Jurkat, Clone E6-1 (cell line): ENCODE results near the gene GUCY2C.

Source experiments
- DNase-seq: peaks from one replicate; pipeline ENCODE4 v3.0.0-alpha.2; 2011; ENCODE audit warnings: low read depth, low spot score
- H3K4me3 ChIP-seq: 2 replicates; pipeline ENCODE4 v1.5.1; 2011; ENCODE audit warnings: mild to moderate bottlenecking, low read length, control low read depth, moderate library complexity

Gene GUCY2C

DNA sequence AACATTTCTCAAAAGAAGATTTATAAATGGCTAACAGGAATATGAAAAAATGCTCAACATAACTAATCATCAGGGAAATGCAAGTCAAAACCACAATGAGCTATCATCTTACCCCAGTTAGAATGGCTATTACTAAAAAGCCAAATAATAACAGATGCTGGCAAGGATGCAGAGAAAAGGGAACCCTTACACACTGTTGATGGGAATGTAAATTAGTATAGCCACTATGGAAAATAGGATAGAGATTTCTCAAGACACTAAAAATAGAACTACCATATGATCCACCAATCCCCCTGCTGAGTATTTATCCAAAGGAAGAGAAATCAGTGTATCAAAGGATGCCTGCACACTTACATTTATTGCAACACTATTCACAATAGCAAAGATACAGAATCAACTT lies 58.3 kb downstream of the GUCY2C start:
- H3K4me3 ChIP-seq: no peak overlapping the region
- no peak for DNase-seq

DNA sequence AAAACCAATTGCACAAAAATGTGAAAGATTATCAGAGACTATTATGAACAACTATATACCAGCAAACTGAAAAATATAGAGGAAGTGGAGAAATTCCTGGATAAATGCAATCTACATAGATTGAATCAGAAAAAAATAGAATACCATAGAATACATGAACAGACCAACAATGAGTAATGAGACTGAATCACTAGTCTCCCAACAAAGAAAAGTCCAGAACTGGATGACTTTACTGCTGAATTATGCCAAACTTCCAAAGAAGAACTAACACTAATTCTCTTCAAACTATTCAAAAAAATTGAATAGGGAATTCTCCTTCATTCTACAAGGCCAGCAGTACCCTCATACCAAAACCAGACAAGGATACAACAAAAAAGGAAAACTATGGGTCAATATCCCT lies 60.6 kb downstream of the GUCY2C start:
- no peak for DNase-seq
- H3K4me3 ChIP-seq: no peak overlapping the region

DNA sequence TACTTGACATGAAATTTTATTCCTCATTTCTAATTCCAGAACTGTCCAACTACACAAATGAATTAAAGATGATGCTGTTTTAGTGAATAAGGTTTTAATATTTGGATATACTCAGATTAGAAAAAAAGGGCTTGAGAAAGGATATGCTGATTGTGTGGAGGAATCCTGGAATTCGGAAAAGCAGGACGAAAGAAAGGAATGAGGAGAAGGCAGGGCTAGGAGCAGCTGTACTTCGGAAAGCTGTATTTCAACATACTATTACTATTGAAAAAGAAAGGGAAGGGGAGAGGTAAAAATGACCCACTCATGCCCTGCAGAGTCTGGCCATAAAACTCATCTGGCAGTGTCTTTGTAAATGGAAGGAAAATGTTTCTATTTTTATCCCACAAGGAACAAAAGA lies 65.6 kb downstream of the GUCY2C start:
- no peak for DNase-seq
- H3K4me3 ChIP-seq: no peak overlapping the region

- peak; percentile 58 for DNase-seq
- H3K4me3 ChIP-seq: no peak overlapping the region
These were observed 66.3 kb downstream of the GUCY2C start for GRCh38 chr12:14629832-14630710.

DNA sequence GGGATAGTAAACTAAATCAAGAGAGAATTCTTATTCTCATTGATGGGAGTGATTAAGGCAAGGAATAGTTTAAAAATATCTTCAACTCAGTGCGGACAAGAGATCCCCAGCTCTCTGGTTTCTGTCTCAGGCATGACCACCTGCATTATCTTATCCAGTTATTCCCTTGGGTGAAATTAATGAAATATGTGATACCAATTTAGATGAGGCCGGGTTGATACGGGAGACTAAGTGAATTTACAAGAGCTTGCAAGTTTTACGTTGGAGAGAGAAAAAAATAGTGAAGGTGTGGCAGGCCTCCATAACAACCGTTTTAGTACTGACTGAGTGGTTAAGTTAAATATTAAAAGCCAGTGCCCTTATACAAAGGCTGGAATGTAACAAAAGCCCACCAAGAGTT lies 67.6 kb downstream of the GUCY2C start:
- DNase-seq: no peak
- H3K4me3 ChIP-seq: no peak overlapping the region

GRCh38 chr12:14621826-14622225 lies 74.6 kb downstream of the GUCY2C start:
- no peak for DNase-seq
- H3K4me3 ChIP-seq: no peak overlapping the region

GRCh38 chr12:14619741-14620501 lies 76.5 kb downstream of the GUCY2C start:
- no peak for DNase-seq
- H3K4me3 ChIP-seq: no peak overlapping the region

DNA sequence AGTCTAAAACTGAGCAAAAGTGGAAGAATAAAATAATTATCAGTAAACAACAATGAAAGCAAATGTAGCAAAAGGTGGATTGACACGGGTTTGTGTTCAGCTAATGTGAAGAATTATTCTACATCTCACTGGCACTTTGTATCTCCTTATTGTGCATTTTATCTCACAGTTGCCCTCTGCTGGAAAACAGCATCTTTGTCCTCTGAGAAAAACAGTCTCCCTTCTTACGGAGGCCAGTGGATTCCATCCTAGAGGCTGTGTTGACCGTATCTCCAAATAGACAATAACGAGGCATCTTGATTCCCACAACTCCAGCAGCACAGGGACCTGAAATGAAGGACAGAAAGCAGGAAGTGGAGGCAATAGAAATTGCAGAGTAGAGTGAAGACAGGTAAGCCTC lies 77.4 kb downstream of the GUCY2C start:
- no peak for DNase-seq
- H3K4me3 ChIP-seq: no peak overlapping the region

DNA sequence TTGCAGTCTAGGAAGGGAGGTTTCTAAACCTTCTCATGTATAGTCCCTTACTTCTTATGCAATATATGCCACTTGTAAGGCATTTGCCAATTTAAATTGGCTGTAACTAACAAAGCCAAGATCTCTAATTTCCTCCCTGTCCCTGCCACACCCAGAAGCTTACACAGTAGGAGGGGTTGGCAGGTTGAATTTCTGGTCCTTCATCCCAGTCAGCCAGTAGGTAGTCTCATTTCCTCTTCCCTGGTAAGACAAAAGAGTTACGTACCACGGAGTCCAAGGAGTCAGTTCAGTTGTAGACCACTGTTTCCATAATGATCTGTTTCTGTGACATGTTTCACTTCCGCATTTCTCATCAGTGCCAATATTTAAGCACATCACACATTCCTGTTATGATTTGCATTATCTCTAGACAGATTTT lies 81.7 kb downstream of the GUCY2C start:
- no peak for DNase-seq
- H3K4me3 ChIP-seq: no peak overlapping the region

DNA sequence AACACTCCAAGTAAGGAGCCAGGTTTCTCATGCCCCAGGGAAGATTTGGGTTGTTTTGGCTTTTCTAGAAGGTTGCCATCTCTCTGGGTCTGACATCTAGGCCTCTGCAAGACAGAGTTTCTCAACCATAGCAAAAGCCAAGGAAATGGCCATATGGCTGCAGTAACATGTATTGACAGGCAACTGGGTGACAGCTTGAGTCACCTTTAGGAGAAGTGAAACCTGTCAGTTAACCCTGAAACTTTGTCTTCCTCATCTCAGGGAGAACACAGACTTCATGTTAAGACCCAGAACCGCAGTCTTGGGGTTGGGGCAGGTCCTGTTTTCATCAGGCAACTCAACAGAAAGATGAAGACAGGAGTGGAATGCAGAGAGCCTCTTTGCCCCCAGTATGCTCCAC lies 82.7 kb downstream of the GUCY2C start:
- H3K4me3 ChIP-seq: no peak overlapping the region
- DNase-seq: no peak

- H3K4me3 ChIP-seq: no peak overlapping the region
These were observed 83.4 kb downstream of the GUCY2C start for GRCh38 chr12:14612898-14613445.

DNA sequence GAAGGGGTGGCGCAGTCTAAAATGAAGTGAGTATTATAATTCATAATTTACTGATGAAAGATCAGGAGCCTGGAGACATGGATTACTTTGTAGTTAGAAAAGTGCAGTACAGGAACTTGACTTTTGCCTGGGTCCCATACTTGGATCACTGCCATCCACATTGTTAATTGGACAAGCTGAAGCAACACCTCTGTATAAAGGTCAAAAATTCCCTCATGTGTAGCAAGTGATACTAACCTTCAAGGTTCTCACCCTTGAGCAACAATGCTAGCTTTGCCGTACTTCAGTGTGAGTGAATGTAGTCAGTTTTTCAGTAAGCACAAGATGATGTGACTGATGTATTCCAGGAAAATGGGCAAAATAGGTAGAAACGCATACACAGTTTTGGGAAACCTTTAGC lies 84.1 kb downstream of the GUCY2C start:
- no peak for DNase-seq

More at GRCh38 chr12:14612898-14613445, 83.4 kb downstream of the GUCY2C start:
- DNase-seq: no peak

GRCh38 chr12:14611640-14612203 lies 84.7 kb downstream of the GUCY2C start:
- DNase-seq: no peak
- no peak overlapping the region for H3K4me3 ChIP-seq

More for the DNA sequence above, 84.1 kb downstream of the GUCY2C start:
- no peak overlapping the region for H3K4me3 ChIP-seq

DNA sequence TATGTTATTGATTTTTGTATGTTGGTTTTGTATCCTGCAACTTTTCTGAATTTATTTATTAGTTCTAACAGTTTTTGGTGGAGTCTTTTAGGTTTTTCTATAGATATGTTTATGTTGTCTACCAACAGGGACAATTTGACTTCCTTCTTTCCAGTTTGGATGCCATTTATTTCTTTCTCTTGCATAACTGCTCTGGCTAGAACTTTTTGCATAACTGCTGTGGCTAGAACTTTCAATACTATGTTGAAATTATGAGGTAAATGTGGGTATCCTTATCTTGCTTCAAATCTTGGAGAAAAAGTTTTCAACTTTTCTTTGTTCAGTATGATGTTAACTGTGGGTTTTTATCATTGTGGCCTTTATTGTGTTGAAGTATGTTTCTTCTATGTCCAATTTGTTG lies 88.8 kb downstream of the GUCY2C start:
- DNase-seq: no peak
- no peak overlapping the region for H3K4me3 ChIP-seq

- H3K4me3 ChIP-seq: no peak overlapping the region
- no peak for DNase-seq
These were observed 90.9 kb downstream of the GUCY2C start for GRCh38 chr12:14605401-14605989.

DNA sequence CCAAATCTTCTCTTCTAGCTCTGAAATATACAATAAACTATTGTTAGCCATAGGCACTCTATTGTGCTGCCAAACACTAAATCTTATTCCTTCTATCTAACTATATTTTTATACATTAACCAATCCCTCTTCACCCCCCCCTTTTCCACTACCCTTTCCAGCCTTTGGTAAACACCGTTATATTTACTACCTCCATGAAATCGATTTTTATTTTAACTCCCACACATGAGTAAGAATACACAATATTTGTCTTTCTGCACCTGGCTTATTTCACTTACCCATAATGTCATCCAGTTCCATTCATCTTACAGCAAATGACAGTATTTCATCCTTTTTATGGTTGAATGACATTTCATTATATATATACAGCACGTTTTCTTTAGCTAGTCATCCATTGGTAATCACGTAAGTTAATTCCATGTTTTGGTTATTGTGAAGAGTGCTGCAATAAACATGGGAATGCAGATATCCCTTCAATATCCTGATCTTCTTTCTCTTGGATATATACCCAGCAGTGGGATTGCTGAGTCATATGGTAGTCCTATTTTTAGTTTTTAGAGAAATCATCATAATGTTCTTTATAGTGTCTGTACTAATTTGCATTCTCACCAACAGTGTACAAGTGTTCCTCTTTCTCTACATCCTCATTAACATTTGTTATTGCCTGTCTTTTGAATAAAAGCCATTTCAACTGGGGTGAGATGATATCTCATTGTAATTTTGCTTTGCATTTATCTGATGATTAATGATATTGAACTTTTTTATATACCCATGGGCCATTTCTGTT lies 94.5 kb downstream of the GUCY2C start:
- no peak for DNase-seq
- no peak overlapping the region for H3K4me3 ChIP-seq

DNA sequence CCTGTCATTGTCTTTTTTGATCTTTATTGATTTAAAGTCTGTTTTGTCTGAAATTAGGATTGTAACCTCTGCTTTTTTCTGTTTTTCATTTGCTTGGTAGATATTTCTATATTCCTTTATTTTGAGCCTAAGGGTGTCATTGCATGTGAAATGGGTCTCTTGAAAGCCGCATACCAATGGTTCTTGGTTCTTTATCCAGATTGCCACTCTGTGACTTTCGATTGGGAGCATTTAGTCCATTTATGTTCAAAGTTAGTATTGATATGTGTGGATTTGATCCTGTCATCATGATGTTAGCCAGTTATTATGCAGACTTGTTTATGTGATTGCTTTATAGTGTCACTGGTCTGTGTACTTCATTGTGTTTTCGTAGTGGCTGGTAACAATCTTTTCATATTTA lies 98.9 kb downstream of the GUCY2C start:
- no peak overlapping the region for H3K4me3 ChIP-seq
- DNase-seq: no peak

DNA sequence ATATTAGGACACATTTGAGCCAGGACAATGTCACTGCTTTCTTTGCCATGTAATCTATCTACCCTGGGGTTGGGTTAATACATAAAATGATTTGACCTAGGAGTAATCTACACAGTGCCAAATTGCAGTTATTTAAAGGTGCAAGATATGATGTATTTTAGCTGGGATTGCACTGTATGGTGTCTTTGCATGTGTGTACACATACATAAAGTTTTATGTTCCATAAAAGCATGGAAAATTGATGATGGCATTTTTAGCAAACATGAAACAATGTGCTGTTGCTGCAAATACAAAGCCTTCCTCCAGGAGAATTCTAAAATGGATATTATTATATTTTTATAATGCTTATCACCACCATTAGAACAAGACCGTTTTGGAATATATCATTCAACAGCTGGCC lies 104.7 kb downstream of the GUCY2C start:
- no peak for DNase-seq
- no peak overlapping the region for H3K4me3 ChIP-seq
